Measurements from ENCODE around the gene XRCC5. TPM values are rescaled to one million over a fixed set of nuclear protein-coding genes. Genes with fewer than 3 reads are reported as not detected.
A peak's percentile ranks its signal among the peaks of the same experiment; 100 is the strongest.

Gene XRCC5
- total RNA-seq, 1 experiment from 2014 or later: 322 TPM

- ChIA-PET POLR2A (interaction anchor here (0.6 kb wide), 1 partner anchor 17 kb away, joined by 3 read pairs; no protein-coding TSS in a partner anchor), CTCF (no interaction called here)
- TF ChIP-seq TCF7L2 (IDR thresholded peaks at IDR 0.05; ENCODE audit: low read depth, low read length) (no peak), POLR2AphosphoS5 (IDR thresholded peaks at IDR 0.05; ENCODE audit: low read depth, low read length) (peak; percentile 28; the same call in 1 of the 2 replicates), REST (IDR thresholded peaks at IDR 0.05; ENCODE audit: insufficient read depth in 1 of 2, low read depth in 2 of 2, low read length in 1 of 2) (no peak)
- Histone ChIP-seq H3K4me1 (ENCODE audit: control insufficient read depth, insufficient read depth, low read length) (peaks cover 47% of the 10 kb centered on the region), H3K4me3 (ENCODE audit: low read depth in 2 of 2, low read length in 2 of 2) (no peak overlapping the region), H3K27me3 (ENCODE audit: control insufficient read depth, insufficient read depth, low read length) (no peaks in the 10 kb centered on the region), H3K27ac (ENCODE audit: low read length) (0 out of 2 replicates have a peak overlapping the region, but pooled peaks have one; percentile 19), H3K36me3 (ENCODE audit: control insufficient read depth, insufficient read depth, low read length) (peaks cover 69% of the 10 kb centered on the region), H3K9me3 (ENCODE audit: control insufficient read depth, insufficient read depth, low read depth, low read length) (no peaks in the 10 kb centered on the region)
- DNase-seq (ENCODE audit: low read depth, low spot score) (no peak), ATAC-seq (no peak)
- intact Hi-C loops (cut with micrococcal nuclease; ENCODE audit: unreplicated experiment) (no loop called here), in situ Hi-C loops (cut with HindIII; ENCODE audit: low pct_unique_long_range_greater_than_20kb, low sequenced_read_pairs) (no loop called here)
- no TSS peak for BruUV-seq (replicated peaks)
Measured at GRCh38 chr2:216112926-216113325, 3.8 kb downstream of the XRCC5 start.

GRCh38 chr2:216113572-216113971, 4.4 kb downstream of the XRCC5 start:
- Histone ChIP-seq H3K9me3 (ENCODE audit: control insufficient read depth, insufficient read depth, low read depth, low read length) (no peaks in the 10 kb centered on the region), H3K4me1 (ENCODE audit: control insufficient read depth, insufficient read depth, low read length) (peaks cover 41% of the 10 kb centered on the region), H3K27ac (ENCODE audit: low read length) (peak overlapping the region; percentile 30), H3K36me3 (ENCODE audit: control insufficient read depth, insufficient read depth, low read length) (peaks cover 74% of the 10 kb centered on the region), H3K27me3 (ENCODE audit: control insufficient read depth, insufficient read depth, low read length) (no peaks in the 10 kb centered on the region), H3K4me3 (ENCODE audit: low read depth in 2 of 2, low read length in 2 of 2) (no peak overlapping the region)
- ChIA-PET POLR2A (interaction anchor here (0.6 kb wide), 1 partner anchor 16 kb away, joined by 3 read pairs; no protein-coding TSS in a partner anchor), CTCF (no interaction called here)
- no peak for DNase-seq (ENCODE audit: low read depth, low spot score)
- intact Hi-C loops (cut with micrococcal nuclease; ENCODE audit: unreplicated experiment) (no loop called here), in situ Hi-C loops (cut with HindIII; ENCODE audit: low pct_unique_long_range_greater_than_20kb, low sequenced_read_pairs) (no loop called here)
- no peak for ATAC-seq
- BruUV-seq (replicated peaks): no TSS peak
- TF ChIP-seq CTCF (IDR thresholded peaks at IDR 0.05) (no peak), TCF7L2 (IDR thresholded peaks at IDR 0.05; ENCODE audit: low read depth, low read length) (no peak), SIN3A (IDR thresholded peaks at IDR 0.05; ENCODE audit: borderline replicate concordance, insufficient read depth, low read depth, low read length) (no peak), POLR2AphosphoS5 (IDR thresholded peaks at IDR 0.05; ENCODE audit: low read depth, low read length) (no peak), REST (IDR thresholded peaks at IDR 0.05; ENCODE audit: insufficient read depth in 1 of 2, low read depth in 2 of 2, low read length in 1 of 2) (no peak)
